A549 (cell line): ENCODE data around the gene PIM3. TPM values are rescaled to one million over a fixed set of nuclear protein-coding genes. Genes with fewer than 3 reads are reported as not detected.

Source experiments
- ATAC-seq, 2 experiments: fragments of 200-7000 bp in 1 of 2; fragments of >200 bp in 1 of 2; cut with Nextera tagmentation in 1 of 2; cut with Tn5 transposase in 1 of 2; 3 replicates each; pipeline versions ENCODE4 v1.8.0 to v1.9.1; 2018 to 2020; ENCODE audit warnings: mild to moderate bottlenecking in 1 of 2, moderate library complexity in 1 of 2
- CTCF ChIA-PET: fragments of 300-600 bp; sonication (Branson Sonifier 250); formaldehyde crosslinking; extraction: SDS; loops from one replicate; lab custom pipeline; 2021; ENCODE audit warnings: antibody characterized with exemption, inconsistent platforms; lab: Yijun Ruan, JAX
- POLR2A ChIA-PET: fragments of 350-600 bp; formaldehyde crosslinking; extraction: SDS; loops from one replicate; lab custom pipeline; 2021; ENCODE audit warnings: antibody characterized with exemption, inconsistent platforms; lab: Yijun Ruan, JAX
- DNase-seq, 2 experiments: peaks; one replicate each; pipeline versions ENCODE4 v3.0.0 to v3.0.0-alpha.2; 2011 to 2016; ENCODE audit warnings: low read depth in 1 of 2, low spot score in 1 of 2
- FAIRE-seq: peaks from 2 replicates; lab custom pipeline; 2011; peaks lifted over from hg19 to GRCh38; lab: Jason Lieb, UNC
- H3K27ac ChIP-seq, 2 experiments: fragments of >200 bp; sonication (Bioruptor Twin); formaldehyde crosslinking; 3 replicates each; pipeline ENCODE4 v1.5.1; 2016 to 2017
- H3K4me1 ChIP-seq: fragments of >200 bp; sonication (Bioruptor Twin); formaldehyde crosslinking; 3 replicates; pipeline ENCODE4 v1.6.1; 2016
- H3K4me2 ChIP-seq: fragments of >200 bp; sonication (Bioruptor Twin); formaldehyde crosslinking; 3 replicates; pipeline ENCODE4 v1.6.1; 2016
- H3K4me3 ChIP-seq: fragments of >200 bp; sonication (Bioruptor Twin); formaldehyde crosslinking; 3 replicates; pipeline ENCODE4 v1.5.1; 2016
- H3K9me3 ChIP-seq: fragments of >200 bp; sonication (Bioruptor Twin); formaldehyde crosslinking; 3 replicates; pipeline ENCODE4 v1.6.1; 2016
- ATOH8 ChIP-seq: fragments of 250-450 bp; sonication (Bioruptor Pico); IDR thresholded peaks from 2 replicates; pipeline ENCODE4 v1.5.0; 2020; ENCODE audit warnings: low read depth, mild to moderate bottlenecking, moderate library complexity
- BCL3 ChIP-seq: fragments of >200 bp; sonication (Bioruptor Twin); formaldehyde crosslinking; IDR thresholded peaks from 3 replicates; pipeline ENCODE4 v1.6.1; 2016
- CEBPB ChIP-seq, 2 experiments: fragments of >200 bp in 1 of 2; sonication (Bioruptor Twin) in 1 of 2; formaldehyde crosslinking in 1 of 2; IDR thresholded peaks; 2 replicates each; pipeline ENCODE4 v1.6.1; 2012 to 2016
- CHD2 ChIP-seq: fragments of 150-350 bp; IDR thresholded peaks from 2 replicates; pipeline ENCODE4 v1.6.1; 2014; ENCODE audit warnings: low read length; ENCODE audit not compliant: partially characterized antibody
- EHF ChIP-seq: fragments of 250-450 bp; sonication (Bioruptor Pico); IDR thresholded peaks from 2 replicates; pipeline ENCODE4 v1.5.0; 2020; ENCODE audit warnings: mild to moderate bottlenecking
- EHMT2 ChIP-seq: fragments of 200-600 bp; sonication (generic); IDR thresholded peaks from 2 replicates; pipeline ENCODE4 v1.6.1; 2016; ENCODE audit warnings: antibody characterized with exemption, low read depth, mild to moderate bottlenecking, moderate library complexity
- ESRRA ChIP-seq: fragments of 150-350 bp; IDR thresholded peaks from 2 replicates; pipeline ENCODE4 v1.6.1; 2014; ENCODE audit warnings: mild to moderate bottlenecking, low read length, borderline replicate concordance
- FOSB ChIP-seq: fragments of 250-450 bp; sonication (Bioruptor Pico); IDR thresholded peaks from 2 replicates; pipeline ENCODE4 v1.5.0; 2020; ENCODE audit warnings: mild to moderate bottlenecking, moderate library complexity
- HES2 ChIP-seq: fragments of >200 bp; sonication (Bioruptor Twin); formaldehyde crosslinking; IDR thresholded peaks from 2 replicates; pipeline ENCODE4 v1.6.1; 2016
- HEYL ChIP-seq: fragments of 250-450 bp; sonication (Bioruptor Pico); IDR thresholded peaks from 2 replicates; pipeline ENCODE4 v1.8.0; 2021; ENCODE audit warnings: mild to moderate bottlenecking, moderate library complexity
- HMGXB4 ChIP-seq: fragments of 250-450 bp; sonication (Bioruptor Pico); IDR thresholded peaks from 2 replicates; pipeline ENCODE4 v1.5.0; 2021; ENCODE audit warnings: mild to moderate bottlenecking, moderate library complexity, borderline replicate concordance
- HOXA7 ChIP-seq: fragments of 250-450 bp; sonication (Bioruptor Pico); IDR thresholded peaks from 2 replicates; pipeline ENCODE4 v1.5.0; 2020; ENCODE audit warnings: mild to moderate bottlenecking, moderate library complexity
- KDM5A ChIP-seq: fragments of 200-600 bp; sonication (generic); IDR thresholded peaks from 2 replicates; pipeline ENCODE4 v1.6.1; 2016; ENCODE audit warnings: antibody characterized with exemption, mild to moderate bottlenecking
- NFE2L2 ChIP-seq: fragments of 150-350 bp; conservative IDR thresholded peaks from 2 replicates; pipeline ENCODE4 v1.6.1; 2014; ENCODE audit warnings: low read length
- NR3C1 ChIP-seq: fragments of >200 bp; sonication (Bioruptor Twin); formaldehyde crosslinking; IDR thresholded peaks from 3 replicates; pipeline ENCODE4 v1.6.1; 2017
- POLR2A ChIP-seq: IDR thresholded peaks from 2 replicates; pipeline ENCODE4 v1.6.1; 2012; ENCODE audit warnings: mild to moderate bottlenecking, low read length
- RAD21 ChIP-seq, 2 experiments: fragments of >200 bp in 1 of 2; sonication (Bioruptor Twin) in 1 of 2; formaldehyde crosslinking in 1 of 2; IDR thresholded peaks in 1 of 2; conservative IDR thresholded peaks in 1 of 2; 2 replicates in 1 of 2; 3 replicates in 1 of 2; pipeline ENCODE4 v1.6.1; 2012 to 2018; ENCODE audit warnings: inconsistent platforms in 1 of 2
- REST ChIP-seq: fragments of 200-600 bp; sonication (generic); IDR thresholded peaks from 2 replicates; pipeline ENCODE4 v1.6.1; 2016; ENCODE audit warnings: antibody characterized with exemption, mild to moderate bottlenecking, moderate library complexity
- RFX5 ChIP-seq: fragments of 450-650 bp; IDR thresholded peaks from 2 replicates; pipeline ENCODE4 v1.7.1; 2014; ENCODE audit warnings: antibody characterized with exemption, mild to moderate bottlenecking, moderate library complexity
- RNF2 ChIP-seq: fragments of 200-600 bp; sonication (generic); IDR thresholded peaks from 2 replicates; pipeline ENCODE4 v1.6.1; 2016; ENCODE audit warnings: low read depth, mild to moderate bottlenecking, antibody characterized with exemption, moderate library complexity, borderline replicate concordance
- USF2 ChIP-seq: fragments of 450-650 bp; IDR thresholded peaks from 2 replicates; pipeline ENCODE4 v1.6.1; 2014; ENCODE audit warnings: antibody characterized with exemption
- WGBS: methylation state at CpG from one replicate; pipeline ENCODE4 v1.1.6; 2017; ENCODE audit errors: missing lambda C conversion rate; 5-methylcytosine and 5-hydroxymethylcytosine counted together
- polyA plus RNA-seq, 4 experiments: library from polyadenylated mRNA; depleted of rRNA in 3 of 4; stranded (reverse); fragments of >200 nt; fragmentation: RNase III in 1 of 4; extraction: RNeasy Plus Mini Kit Qiagen cat#74134 plus additional on column Dnase treatment in 1 of 4; gene quantifications; 2 replicates in 3 of 4; 3 replicates in 1 of 4; pipeline ENCODE4 v1.2.3, GENCODE V29; 2011 to 2017

Gene PIM3
- polyA plus RNA-seq, 2 of the 4 experiments (the other 2 are of a cell fraction), result 4.4 to 11.3 TPM

GRCh38 chr22:49918911-49919881, 41.4 kb upstream of the PIM3 start (continued):
- TF ChIP-seq KDM5A (no peak), FOSB (no peak)

GRCh38 chr22:49920859-49921258, 39.7 kb upstream of the PIM3 start:
- Histone ChIP-seq H3K9me3 (no peaks in the 10 kb centered on the region), H3K4me1 (peaks cover 5% of the 10 kb centered on the region; the same call in 1 of the 3 replicates), H3K4me3 (no peak overlapping the region), H3K27ac (no peak overlapping the region), H3K4me2 (no peak overlapping the region)
- no peak for FAIRE-seq
- ATAC-seq, result no peak
- CTCF ChIA-PET, result interaction anchor here (0.8 to 2.0 kb wide), 2 partner anchors 10 to 110 kb away, joined by 3 to 6 read pairs; no protein-coding TSS in a partner anchor
- WGBS, result 80% methylated on average over 3 of the region's 18 CpGs
- TF ChIP-seq RFX5, result no peak
- no peak for TF ChIP-seq POLR2A
- no peak for TF ChIP-seq HES2
- no peak for TF ChIP-seq KDM5A
- no peak for TF ChIP-seq HEYL
- no peak for TF ChIP-seq CEBPB (IDR thresholded peaks at IDR 0.05)
- TF ChIP-seq NFE2L2, result no peak
- TF ChIP-seq ATOH8 (CRISPR knock-in tag), result no peak
- TF ChIP-seq HOXA7 (CRISPR knock-in tag), result no peak
- TF ChIP-seq RAD21 (conservative IDR thresholded peaks at IDR 0.05 in 1 of 2, IDR thresholded peaks at IDR 0.05 in 1 of 2), result no peak
- TF ChIP-seq ESRRA, result no peak
- no peak for TF ChIP-seq NR3C1
- no peak for TF ChIP-seq EHMT2
- no peak for TF ChIP-seq RNF2
- TF ChIP-seq EHF, result no peak
- no peak for TF ChIP-seq REST
- no peak for TF ChIP-seq CHD2
- no peak for TF ChIP-seq BCL3
- TF ChIP-seq USF2, result no peak
- TF ChIP-seq HMGXB4 (CRISPR knock-in tag), result no peak
- TF ChIP-seq, all 56 proteins: peak for 0
- POLR2A ChIA-PET, result no interaction called here
- DNase-seq, result no peak
